K562 (cell line): ENCODE data around the gene SAE1. TPM values are rescaled to one million over a fixed set of nuclear protein-coding genes. Genes with fewer than 3 reads are reported as not detected.

Source experiments
- CHD1 ChIP-seq: fragments of 200-600 bp; sonication (generic); IDR thresholded peaks from one replicate; pipeline ENCODE4 v1.6.1; 2012; ENCODE audit warnings: mild to moderate bottlenecking, moderate library complexity, low read length, inconsistent platforms
- CHD7 ChIP-seq: fragments of 200-600 bp; sonication (generic); IDR thresholded peaks from one replicate; pipeline ENCODE4 v1.6.1; 2012; ENCODE audit warnings: mild to moderate bottlenecking, low read depth, low read length, inconsistent platforms
- CTBP1 ChIP-seq: fragments of 450-650 bp; IDR thresholded peaks from 2 replicates; pipeline ENCODE4 v1.6.1; 2016; ENCODE audit warnings: borderline replicate concordance
- E2F3 ChIP-seq: fragments of 250-450 bp; sonication (Bioruptor Pico); IDR thresholded peaks from 2 replicates; pipeline ENCODE4 v1.4.0; 2020; ENCODE audit warnings: mild to moderate bottlenecking
- EP400 ChIP-seq: fragments of 450-650 bp; IDR thresholded peaks from 2 replicates; pipeline ENCODE4 v1.6.1; 2017; ENCODE audit warnings: antibody characterized with exemption, mild to moderate bottlenecking, moderate library complexity
- GABPB2 ChIP-seq: fragments of 250-450 bp; sonication (Bioruptor Pico); conservative IDR thresholded peaks from 2 replicates; pipeline ENCODE4 v1.5.1; 2021; ENCODE audit warnings: mild to moderate bottlenecking
- GATAD2A ChIP-seq: fragments of 450-650 bp; IDR thresholded peaks from 2 replicates; pipeline ENCODE4 v1.6.1; 2017
- MAZ ChIP-seq, 2 experiments: fragments of 450-650 bp in 1 of 2; sonication (generic) in 1 of 2; formaldehyde crosslinking; IDR thresholded peaks in 1 of 2; conservative IDR thresholded peaks in 1 of 2; 2 replicates each; pipeline versions ENCODE4 v1.4.0 to v1.5.0; 2020; ENCODE audit warnings: mild to moderate bottlenecking in 1 of 2, missing genetic modification reagents in 1 of 2
- NCOA2 ChIP-seq, 2 experiments: fragments of 450-650 bp; IDR thresholded peaks; 2 replicates each; pipeline ENCODE4 v1.6.1; 2018; ENCODE audit warnings: mild to moderate bottlenecking in 2 of 2, moderate library complexity in 1 of 2; ENCODE audit not compliant: partially characterized antibody in 2 of 2
- SMARCC2 ChIP-seq: fragments of 450-650 bp; IDR thresholded peaks from 2 replicates; pipeline ENCODE4 v1.6.1; 2017; ENCODE audit warnings: antibody characterized with exemption, moderate library complexity, mild to moderate bottlenecking, low read depth
- SNAPC5 ChIP-seq: fragments of 250-450 bp; sonication (Bioruptor Pico); IDR thresholded peaks from 2 replicates; pipeline ENCODE4 v1.8.0; 2021; ENCODE audit warnings: moderate library complexity, mild to moderate bottlenecking, inconsistent platforms
- ZBTB33 ChIP-seq: sonication (generic); formaldehyde crosslinking; IDR thresholded peaks from 2 replicates; pipeline ENCODE4 v1.8.1; 2023; ENCODE audit warnings: mild to moderate bottlenecking, missing genetic modification reagents
- ZNF311 ChIP-seq: fragments of 250-450 bp; sonication (Bioruptor Pico); IDR thresholded peaks from 2 replicates; pipeline ENCODE4 v1.4.0; 2020; ENCODE audit warnings: mild to moderate bottlenecking, moderate library complexity
- ZNF766 ChIP-seq: fragments of 200-800 bp; sonication (Bioruptor generic); conservative IDR thresholded peaks from 2 replicates; pipeline ENCODE4 v1.6.1; 2016; ENCODE audit warnings: missing genetic modification characterization, missing compliant biosample characterization
- polyA plus RNA-seq, 8 experiments: library from polyadenylated mRNA; depleted of rRNA in 4 of 8; stranded (reverse) in 5 of 8; unstranded in 3 of 8; fragments of >200 nt; fragmentation: Nextera tagmentation in 2 of 8; fragmentation: Illumina TruSeq in 1 of 8; extraction: Ambion mirVana in 2 of 8; extraction: Trizol in 1 of 8; gene quantifications; 2 replicates each; pipeline versions ENCODE4 v1.2.1 to v1.2.3, GENCODE V29; 2011 to 2014; ENCODE audit warnings: inconsistent platforms in 1 of 8, missing spikeins in 1 of 8
- total RNA-seq, 7 experiments: library from RNA; depleted of rRNA in 6 of 7; stranded (reverse); fragments of >200 nt in 6 of 7; fragmentation: Illumina TruSeq in 2 of 7; extraction: Trizol in 2 of 7; gene quantifications; 2 replicates each; pipeline versions ENCODE4 v1.2.1 to v1.2.3, GENCODE V29; 2011 to 2021; ENCODE audit warnings: low replicate concordance in 1 of 7

SAE1 gene
- total and polyA plus RNA-seq, 9 of the 15 experiments (the other 6 are each of a cell fraction or from before 2014, with no cell fraction given) = 82.8 to 299 (median 217) TPM

GRCh38 chr19:47226426-47227351, 96.1 kb downstream of the SAE1 start (continued):
- TF ChIP-seq CHD1 (peak; percentile 95), NCOA2 (IDR thresholded peaks at IDR 0.05; ENCODE audit: partially characterized antibody in 2 of 2) (no peak), GABPB2 (CRISPR knock-in tag) (no peak), SMARCC2 (no peak), CTBP1 (peak; percentile 75), ZNF311 (CRISPR knock-in tag) (no peak; the same call in 1 of the 2 replicates), EP400 (no peak), ZNF766 (CRISPR knock-in tag) (peak; percentile 81), CHD7 (no peak), ZBTB33 (CRISPR knock-in tag) (no peak; the same call in 1 of the 2 replicates), SNAPC5 (CRISPR knock-in tag) (no peak), E2F3 (CRISPR knock-in tag) (peak; percentile 15; the same call in 1 of the 2 replicates), GATAD2A (peak; percentile 79; the same call in 1 of the 2 replicates), MAZ (CRISPR knock-in tag; conservative IDR thresholded peaks at IDR 0.05 in 1 of 2, IDR thresholded peaks at IDR 0.05 in 1 of 2) (peak; percentile 17 to 51)
